A204.1 (cell line): ENCODE measurements around the gene EPB41.

Experiments
- FAIRE-seq: peaks from 2 replicates; lab custom pipeline; 2012; peaks lifted over from hg19 to GRCh38; lab: Jason Lieb, UNC

The EPB41 gene

GRCh38 chr1:28891256-28891655 is 23.1 kb upstream of the EPB41 start:
- FAIRE-seq = no peak

- FAIRE-seq = no peak
Observed at GRCh38 chr1:28893403-28894102, 20.8 kb upstream of the EPB41 start.

GRCh38 chr1:28894785-28895184 is 19.6 kb upstream of the EPB41 start:
- no peak for FAIRE-seq

GRCh38 chr1:28895896-28896608 is 18.3 kb upstream of the EPB41 start:
- FAIRE-seq = no peak

GRCh38 chr1:28896609-28896986 is 17.8 kb upstream of the EPB41 start:
- FAIRE-seq = no peak

- no peak for FAIRE-seq
Observed at GRCh38 chr1:28897789-28898188, 16.6 kb upstream of the EPB41 start.

- FAIRE-seq = no peak
Observed at GRCh38 chr1:28898405-28898881, 15.9 kb upstream of the EPB41 start.

- FAIRE-seq = no peak
Observed at GRCh38 chr1:28899267-28899666, 15.1 kb upstream of the EPB41 start.

GRCh38 chr1:28900562-28900961 is 13.8 kb upstream of the EPB41 start:
- no peak for FAIRE-seq

- no peak for FAIRE-seq
Observed at GRCh38 chr1:28902738-28903137, 11.6 kb upstream of the EPB41 start.

GRCh38 chr1:28905921-28906666 is 8.3 kb upstream of the EPB41 start:
- no peak for FAIRE-seq

- FAIRE-seq = no peak
Observed at GRCh38 chr1:28909198-28909597, 5.2 kb upstream of the EPB41 start.

- no peak for FAIRE-seq
Observed at GRCh38 chr1:28910379-28911115, 3.8 kb upstream of the EPB41 start.

- no peak for FAIRE-seq
Observed at GRCh38 chr1:28913786-28914227, 562 bp upstream of the EPB41 start.

- FAIRE-seq = no peak
Observed at GRCh38 chr1:28915031-28915895, 894 bp downstream of the EPB41 start.

GRCh38 chr1:28917757-28918118 is 3.4 kb downstream of the EPB41 start:
- no peak for FAIRE-seq

GRCh38 chr1:28921286-28921869 is 7.0 kb downstream of the EPB41 start:
- no peak for FAIRE-seq

GRCh38 chr1:28925350-28925891 is 11.1 kb downstream of the EPB41 start:
- no peak for FAIRE-seq

GRCh38 chr1:28926629-28927265 is 12.4 kb downstream of the EPB41 start:
- FAIRE-seq = no peak

GRCh38 chr1:28927266-28927647 is 12.9 kb downstream of the EPB41 start:
- no peak for FAIRE-seq
